Measurements from ENCODE around the gene COBL. TPM values are rescaled to one million over a fixed set of nuclear protein-coding genes. Genes with fewer than 3 reads are reported as not detected.

COBL gene
- total RNA-seq, 1 donor from 2014 or later, result 91.2 TPM

DNA sequence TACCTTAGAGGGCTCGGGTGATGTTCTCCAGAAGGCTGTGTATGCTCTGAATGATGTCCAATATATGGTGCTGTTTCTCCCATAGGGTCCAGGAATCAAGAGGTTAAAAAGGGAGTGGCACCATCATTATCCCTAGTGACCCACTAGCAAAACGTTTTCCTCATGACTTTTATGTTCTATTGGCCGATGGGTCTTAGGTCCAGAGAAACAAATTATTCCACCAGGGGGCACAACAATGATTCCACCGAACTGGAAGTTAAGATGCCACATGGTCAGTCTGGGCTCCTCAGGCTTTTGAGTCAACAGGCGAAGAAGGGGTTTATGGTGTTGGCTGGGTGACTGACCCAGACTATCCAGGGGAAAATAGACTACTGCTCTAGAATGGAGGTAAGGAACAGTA is 256.1 kb downstream of the COBL start:
- intact Hi-C loops (cut with micrococcal nuclease), result loop anchor here (10.0 kb wide), 1 partner anchor 376 kb away; no protein-coding TSS in a partner anchor

DNA sequence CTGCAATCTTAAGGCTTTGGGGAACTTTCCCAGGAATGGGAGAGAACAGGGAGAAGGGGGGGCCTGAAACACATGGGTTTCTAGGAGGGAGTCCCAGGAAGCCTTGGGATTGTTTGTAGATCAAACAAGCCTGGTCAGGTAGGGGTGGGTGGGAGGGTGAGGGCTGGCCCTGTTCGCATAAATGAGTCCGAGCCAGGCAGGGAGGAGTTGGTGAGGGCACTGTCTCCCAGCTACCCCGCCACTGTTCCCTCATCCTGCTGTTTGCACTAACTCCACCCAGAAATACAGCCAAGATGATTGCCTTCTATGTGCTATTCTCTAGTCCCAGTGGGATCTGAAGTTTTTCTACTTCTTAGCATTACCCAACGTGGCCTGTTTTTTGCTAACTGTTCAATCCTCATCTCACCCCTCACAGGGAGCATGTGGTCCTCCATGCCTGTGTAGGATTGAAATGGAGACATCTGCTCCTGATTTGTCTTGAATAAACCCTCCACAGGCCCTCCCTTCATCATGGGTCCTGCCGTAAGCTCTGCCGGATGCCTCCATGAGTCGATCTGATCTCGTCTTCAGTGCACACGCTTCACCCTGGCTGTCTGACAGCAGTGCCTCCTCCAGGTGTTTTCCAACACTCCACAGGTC is 257.0 kb downstream of the COBL start:
- no peak for ATAC-seq
- DNase-seq, result no peak
- intact Hi-C loops (cut with micrococcal nuclease), result loop anchor here (10.0 kb wide), 1 partner anchor 375 kb away; no protein-coding TSS in a partner anchor

More for the DNA sequence above, 256.1 kb downstream of the COBL start:
- no peak for ATAC-seq
- DNase-seq, result no peak

DNA sequence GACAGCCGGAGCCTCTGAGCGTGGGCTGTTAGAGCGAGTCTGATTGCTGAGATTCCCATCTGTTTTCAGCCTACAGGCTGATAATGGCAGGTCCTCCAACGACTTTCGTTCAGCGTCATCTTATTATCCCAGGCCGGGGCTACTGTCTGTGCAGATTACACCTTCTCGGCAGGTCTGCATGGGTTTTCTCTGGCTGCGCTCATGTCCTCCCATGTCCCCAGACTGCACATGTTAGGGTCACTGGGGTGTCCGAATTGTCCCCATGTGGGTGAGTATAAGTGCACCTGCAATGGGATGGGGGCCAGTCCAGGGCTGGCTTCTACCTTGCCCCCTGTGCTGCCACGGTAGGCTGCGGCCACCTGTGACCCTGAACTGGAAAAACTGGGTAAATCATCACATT is 257.8 kb downstream of the COBL start:
- ATAC-seq, result no peak
- DNase-seq, result no peak
- intact Hi-C loops (cut with micrococcal nuclease), result no loop called here

DNA sequence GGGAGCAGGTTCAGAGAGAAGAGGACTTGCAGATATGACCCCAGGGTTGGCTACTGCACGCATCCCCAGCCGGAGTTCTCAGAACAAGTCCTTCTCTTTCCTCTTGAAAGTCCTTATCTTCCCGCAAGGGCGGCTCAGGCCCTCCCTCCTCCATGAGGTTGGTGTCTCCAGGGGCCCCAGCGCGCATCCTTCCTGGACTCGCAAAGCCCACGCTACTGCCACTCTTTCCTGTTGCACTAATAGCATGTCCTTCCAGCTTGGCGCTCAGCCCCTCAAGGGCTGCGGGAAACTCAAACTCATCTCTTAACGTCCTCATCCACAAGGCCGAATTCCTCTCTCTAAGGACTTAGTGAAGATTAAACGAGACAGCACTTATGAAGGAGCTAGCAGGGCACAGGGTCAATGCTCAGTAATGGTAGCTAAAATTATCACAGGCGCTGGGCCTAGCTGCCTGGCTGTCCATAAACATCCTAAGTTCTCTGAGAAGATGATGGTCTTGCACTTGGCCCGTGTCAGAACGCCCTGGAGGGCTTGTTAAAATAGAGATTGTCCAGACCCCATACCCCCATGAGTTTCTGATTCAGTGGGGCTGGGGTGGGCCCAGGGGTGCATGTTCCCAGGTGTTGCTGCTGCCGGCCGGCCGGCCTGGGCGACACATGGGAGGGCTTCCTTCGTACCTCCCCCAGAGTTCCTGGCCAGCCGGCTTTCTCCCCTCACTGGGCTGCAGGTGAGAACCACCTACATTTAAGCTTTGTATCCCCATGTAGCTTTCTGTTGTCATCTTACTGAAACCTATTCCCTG is 261.4 kb downstream of the COBL start:
- no peak for DNase-seq
- ATAC-seq, result peak; percentile 49

DNA sequence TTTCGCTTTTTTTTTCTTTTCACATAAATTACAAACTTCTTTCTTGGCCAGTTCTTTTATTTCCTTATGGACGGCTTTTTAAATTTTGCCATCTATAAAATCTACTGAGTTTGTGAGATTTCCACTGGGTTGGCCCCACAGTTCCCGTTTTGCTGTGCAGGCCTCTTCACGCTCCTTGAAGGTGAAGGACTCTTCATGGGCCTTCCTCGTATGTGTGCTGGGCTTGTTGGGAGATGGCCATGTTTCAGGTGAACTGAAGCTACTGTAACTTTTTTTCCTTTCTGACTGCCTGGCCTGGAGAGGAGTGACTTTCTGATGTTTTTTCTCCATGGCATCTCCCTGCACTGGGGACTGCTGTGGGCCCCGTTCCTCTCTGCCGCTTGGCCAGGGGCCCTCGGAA is 262.4 kb downstream of the COBL start:
- no peak for DNase-seq
- ATAC-seq, result no peak
- intact Hi-C loops (cut with micrococcal nuclease), result no loop called here

More for the DNA sequence above, 261.4 kb downstream of the COBL start:
- intact Hi-C loops (cut with micrococcal nuclease), result no loop called here

DNA sequence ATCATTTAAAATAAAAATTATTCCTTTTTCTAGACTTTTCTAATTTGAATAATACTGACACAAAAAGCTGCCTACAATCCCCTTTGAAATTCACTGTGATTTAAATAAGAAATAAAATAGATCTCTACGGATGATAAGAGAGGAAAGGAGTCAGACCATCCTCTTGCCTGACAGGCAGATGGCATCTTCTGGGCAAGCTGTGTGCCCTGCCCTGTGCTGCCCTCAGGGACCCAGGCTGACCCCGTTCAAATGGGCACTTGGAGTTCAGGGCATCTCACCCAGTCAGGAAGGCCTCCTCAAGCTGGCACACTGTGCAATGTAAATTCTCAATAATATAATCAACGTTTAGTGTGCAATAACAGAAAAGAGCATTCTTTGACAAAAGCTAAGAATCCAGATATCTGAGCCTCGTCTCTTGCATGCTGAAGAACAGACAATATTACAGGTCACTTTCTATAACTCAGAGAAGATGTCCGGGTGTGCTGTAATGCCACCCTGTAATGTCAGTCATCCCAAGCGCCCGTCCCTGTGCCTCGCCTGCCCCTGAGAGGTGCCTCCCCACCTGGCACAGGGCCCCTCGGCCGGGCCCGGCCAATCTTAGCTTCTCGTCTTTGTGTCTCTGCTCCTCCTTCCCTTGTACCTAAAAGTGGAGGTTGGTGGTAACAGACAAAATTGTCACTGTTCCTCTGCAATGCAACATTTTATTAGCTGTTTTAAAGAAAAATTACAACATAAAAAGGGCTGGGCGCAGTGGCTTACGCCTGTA is 263.3 kb downstream of the COBL start:
- DNase-seq, result no peak
- no peak for ATAC-seq
- intact Hi-C loops (cut with micrococcal nuclease), result no loop called here

DNA sequence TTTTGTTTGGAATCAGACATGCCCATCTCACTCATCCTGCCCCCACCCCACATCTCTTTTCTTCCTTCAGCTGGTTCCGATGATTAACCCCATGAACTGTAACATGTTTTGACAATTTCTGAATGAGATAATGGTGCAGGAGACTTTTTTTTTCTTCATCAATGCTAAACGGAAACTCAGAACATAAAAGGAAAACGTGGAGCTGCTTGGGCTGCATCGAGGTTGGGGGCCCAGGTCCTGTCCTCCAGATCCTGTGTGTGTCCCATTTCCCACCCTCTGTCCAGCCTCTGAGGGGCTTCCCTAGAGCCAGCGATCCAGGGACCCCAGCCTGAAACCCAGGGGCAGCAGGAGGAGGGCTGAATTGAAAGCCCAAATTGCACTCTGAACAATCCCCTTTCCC is 270.1 kb downstream of the COBL start:
- ATAC-seq, result no peak

DNA sequence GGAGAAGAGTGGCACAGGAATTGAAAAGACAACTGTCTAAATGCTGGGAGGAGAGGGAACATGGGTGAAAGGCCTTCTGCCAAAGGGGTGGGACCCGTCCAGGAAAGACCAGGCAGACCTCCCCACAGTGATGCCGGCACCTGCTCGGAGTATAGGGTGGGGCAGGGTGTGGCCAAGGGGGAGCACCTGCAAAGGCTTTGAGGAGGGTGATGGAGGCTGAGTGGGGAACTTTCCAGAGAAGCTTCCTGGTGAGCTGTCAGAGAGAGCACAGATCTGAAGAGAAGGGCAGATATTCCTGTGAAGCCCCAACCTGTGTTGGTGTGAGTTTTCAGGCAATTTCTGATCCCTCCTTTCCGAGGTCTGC is 270.5 kb downstream of the COBL start:
- DNase-seq (no peak), ATAC-seq (no peak)
- intact Hi-C loops (cut with micrococcal nuclease), result no loop called here

More for the DNA sequence above, 270.1 kb downstream of the COBL start:
- no peak for DNase-seq
- intact Hi-C loops (cut with micrococcal nuclease), result no loop called here

DNA sequence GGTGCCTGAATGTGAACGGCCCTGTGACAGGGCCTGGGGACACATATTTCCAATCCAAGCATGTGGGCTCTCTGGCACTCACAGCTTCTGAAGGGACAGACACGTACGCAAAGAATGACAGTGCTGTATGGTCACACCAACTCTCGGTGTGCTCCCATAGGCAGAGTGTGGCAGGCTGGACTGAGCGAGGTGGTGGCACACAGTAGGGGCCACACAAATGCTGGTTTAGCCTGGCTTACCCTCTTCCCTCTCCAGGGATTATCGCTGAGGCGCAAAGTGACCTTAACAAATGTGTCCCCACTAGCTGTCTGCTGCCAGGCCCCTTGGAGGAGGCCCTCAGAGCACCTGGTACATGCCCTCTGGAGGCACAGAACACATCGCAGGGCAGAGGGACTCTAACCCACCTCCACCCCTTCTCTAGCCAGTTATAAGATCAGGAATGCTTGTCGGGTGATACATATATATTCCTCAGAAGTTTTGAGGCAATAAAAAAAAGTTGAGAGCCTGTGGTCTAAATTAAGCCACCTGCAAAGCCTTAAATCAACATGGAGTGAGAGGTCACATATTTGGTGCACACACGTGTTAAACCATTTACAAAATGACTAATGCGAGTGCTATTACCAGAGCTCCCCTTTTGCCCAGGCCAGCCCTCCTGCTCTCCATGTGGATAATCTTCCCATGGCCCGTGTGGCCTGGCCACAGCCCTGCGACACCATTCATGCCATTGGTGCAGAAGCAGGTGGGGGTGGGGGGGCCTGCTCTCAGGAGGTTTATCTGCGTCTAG is 271.1 kb downstream of the COBL start:
- intact Hi-C loops (cut with micrococcal nuclease), result no loop called here
- ATAC-seq, result no peak
- DNase-seq, result no peak

DNA sequence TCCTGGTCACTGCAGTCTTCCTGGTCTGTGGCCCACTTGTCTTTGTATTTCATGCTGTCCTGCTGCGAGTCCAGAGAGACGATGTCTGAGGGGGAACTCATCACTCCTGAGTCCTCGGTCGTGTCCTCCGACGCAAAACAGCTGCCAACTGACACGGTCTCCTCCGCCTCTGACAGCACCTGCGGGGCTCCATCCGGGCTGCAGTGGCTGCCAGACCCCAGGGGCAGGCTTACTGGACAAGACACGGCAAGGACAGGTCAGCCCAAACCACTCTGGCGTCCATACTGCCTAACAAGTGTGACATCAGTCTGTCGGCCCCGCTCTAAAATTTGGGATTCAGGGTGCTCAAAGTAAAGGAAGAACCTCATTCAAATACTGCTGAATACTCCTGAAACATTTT is 273.1 kb downstream of the COBL start:
- intact Hi-C loops (cut with micrococcal nuclease), result no loop called here
- ATAC-seq (no peak), DNase-seq (no peak)

DNA sequence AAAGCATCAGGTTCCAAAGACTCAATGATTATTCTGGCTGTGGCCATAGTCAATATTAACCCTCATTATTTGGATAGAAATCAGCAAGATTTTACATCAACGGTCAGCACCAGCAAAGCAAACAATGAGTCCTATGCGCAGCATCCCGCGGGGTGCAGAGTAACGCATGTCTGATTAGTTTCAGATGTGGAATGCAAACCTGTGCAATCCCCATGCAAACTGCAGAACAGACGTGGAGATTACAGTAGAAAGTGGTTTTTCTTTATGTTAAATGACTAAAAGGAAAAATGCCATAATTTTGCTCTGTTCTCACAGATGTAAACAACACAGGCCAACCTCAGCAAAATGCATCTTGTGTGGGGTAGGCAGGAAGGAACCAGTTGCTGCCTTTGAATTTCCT is 275.8 kb downstream of the COBL start:
- DNase-seq (no peak), ATAC-seq (no peak)
- intact Hi-C loops (cut with micrococcal nuclease), result no loop called here

DNA sequence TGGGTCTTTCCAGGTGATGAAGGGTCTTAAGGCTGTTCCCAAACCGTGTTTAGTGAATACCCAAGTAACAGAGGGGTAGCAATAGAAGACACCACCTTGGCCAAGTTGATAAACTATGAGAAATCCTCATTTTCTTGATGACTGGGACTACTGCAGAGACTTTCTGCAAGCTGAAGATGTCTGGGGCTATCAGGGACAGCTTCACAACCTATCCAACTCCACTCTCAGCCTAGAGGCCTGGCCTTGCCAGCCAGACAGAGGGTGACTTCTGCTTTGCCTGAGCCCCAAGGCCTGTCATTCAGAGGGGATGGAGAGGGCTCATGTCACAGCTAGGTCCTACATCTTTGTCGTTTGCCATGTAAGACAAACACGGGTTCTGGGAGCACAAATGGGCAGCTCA is 278.0 kb downstream of the COBL start:
- DNase-seq (no peak), ATAC-seq (no peak)
- intact Hi-C loops (cut with micrococcal nuclease), result no loop called here

DNA sequence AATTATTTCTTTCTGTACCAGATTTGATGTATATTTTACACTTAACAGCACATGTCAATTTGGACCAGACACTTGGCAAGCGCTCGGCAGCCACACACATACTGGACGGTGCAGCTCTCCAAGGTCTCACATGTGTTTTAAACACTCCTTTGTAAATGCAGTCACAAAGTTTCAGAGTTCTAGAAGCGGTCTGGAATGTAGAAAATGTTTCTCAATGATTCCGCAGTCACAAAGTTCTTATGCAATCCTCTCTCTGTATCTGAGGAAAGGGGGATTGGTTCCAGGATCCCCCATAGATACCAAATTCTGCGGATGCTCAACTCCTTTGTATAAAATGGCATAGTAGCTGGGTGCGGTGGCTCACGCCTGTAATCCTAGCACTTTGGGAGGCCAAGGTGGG is 280.9 kb downstream of the COBL start:
- no peak for ATAC-seq
- intact Hi-C loops (cut with micrococcal nuclease), result no loop called here
- no peak for DNase-seq

DNA sequence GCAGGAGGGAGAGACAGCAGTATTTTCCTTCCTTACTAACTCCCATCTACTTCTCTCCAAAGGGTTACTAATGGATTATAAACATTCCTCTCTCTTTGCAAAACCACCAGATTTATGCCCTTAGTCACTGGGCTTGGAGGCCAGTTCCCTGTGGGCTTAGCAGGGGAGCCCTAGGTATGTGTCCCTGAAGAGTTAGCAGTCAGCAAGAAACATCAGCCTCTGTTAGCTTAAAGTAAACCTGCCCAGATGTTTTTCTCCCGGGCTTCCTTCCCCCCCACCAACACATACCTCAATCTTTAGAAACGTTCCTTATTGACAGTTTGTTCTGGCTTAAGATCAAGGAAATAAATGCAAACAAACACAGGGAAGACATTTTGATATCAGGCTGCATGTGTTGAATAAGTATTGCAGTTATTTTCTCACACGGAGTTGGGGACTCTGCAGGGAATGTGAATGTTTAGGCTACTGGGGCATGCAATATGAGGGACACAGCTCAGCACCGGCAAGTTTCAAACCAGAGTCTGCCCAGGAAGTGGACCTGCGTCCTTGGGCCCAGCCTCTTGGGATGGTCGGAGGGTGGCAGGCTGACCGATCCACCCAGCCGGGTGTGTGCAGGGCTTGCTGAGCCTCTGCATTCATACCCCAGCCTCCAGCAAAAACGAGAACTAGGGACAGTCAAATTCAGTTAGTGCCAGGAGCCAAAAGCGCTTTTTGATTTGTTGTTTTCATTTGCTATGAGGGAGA is 281.9 kb downstream of the COBL start:
- DNase-seq (no peak), ATAC-seq (no peak)
- intact Hi-C loops (cut with micrococcal nuclease), result no loop called here

DNA sequence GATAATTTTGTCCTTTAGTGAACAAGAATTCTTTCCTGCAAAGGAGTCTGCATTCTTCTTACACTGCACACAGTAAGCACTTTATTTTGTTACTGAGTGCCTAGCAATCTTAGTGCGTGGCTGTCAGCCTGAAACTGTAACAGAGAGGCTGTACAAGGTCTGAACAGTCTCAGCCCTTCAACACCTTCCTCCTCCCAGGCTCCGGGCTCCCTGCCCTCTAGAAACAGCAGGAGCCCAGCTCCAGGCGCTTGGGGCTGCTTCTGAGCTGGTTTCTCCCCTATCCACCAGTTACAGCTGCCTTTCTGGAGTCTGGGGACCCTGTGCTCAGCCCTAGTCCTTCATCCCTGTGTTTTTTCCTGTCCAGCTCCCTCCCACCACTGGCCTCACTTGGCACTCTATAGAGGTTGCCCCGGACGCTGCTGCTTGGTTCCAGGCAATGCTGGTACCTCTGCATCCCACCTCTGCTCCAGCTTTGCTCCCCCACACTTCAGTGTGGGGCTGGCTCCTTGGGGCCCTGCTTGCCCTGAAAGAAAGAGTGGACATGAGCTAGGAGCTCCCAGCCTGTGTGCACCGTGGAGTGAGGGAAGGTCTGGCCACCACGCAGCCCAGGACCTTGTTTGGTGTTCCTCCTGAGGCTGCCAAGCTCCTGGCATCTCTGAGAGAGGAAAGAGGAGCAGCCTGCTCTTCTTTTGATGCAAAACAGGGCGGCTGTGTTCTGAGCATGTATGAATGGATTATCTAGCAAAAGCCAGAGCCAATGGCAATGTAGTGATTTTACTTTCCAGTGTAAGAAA is 282.7 kb downstream of the COBL start:
- DNase-seq (peak; percentile 45), ATAC-seq (peak; percentile 88)
- intact Hi-C loops (cut with micrococcal nuclease), result no loop called here

DNA sequence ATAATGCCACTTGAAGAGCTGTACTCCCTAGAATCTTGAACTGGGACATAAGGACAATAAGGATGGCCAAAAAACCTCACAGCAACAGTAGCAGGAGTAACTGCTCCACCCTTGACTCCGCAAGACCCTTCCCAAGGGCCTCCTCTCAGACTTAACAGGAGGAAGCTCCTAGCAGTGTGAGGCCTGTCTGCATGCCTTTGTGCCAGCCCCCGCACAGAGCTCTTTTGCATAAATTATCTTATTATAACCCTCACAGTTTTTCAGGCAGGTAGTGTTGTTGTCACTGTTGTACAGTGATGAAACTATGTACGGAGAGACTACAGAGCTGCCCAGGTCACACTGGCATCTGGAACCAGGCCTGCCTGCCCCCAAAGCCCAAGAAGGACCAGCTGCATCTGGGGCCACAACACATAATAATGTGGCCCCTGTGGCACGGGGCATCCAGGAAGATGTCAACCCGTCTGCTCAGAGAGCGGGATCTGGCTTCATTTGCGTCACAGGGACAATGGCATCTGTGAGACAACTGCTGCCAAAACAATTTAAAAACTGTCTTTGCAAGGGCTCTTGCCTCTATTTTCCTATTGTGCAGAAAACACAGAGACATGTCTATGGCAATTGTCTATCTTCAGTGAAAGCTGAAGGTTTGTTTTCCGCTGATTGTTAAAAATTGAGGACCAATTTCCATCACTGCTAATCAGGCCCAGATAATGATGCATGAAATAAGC is 284.7 kb downstream of the COBL start:
- ATAC-seq (no peak), DNase-seq (no peak)
- intact Hi-C loops (cut with micrococcal nuclease), result no loop called here

DNA sequence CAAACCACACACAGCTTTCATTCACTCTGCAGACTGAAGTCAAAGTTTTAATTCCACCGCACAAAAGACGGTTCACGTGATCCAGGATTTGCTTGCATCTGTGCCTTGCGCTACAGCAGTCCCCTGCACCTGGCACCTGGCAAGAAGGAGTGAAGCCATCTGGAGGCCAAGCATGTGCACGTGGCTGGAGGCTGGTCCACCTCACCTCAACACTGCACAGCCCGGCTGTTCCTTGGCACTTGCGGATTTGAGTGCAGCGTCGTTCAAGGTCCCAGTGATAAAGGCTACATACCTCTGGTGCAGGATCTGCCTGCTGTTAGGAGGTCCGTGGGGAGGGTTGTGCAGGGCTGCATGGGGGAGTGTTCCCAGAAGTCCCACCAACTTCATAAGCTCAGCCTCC is 285.4 kb downstream of the COBL start:
- intact Hi-C loops (cut with micrococcal nuclease), result no loop called here
- ATAC-seq, result no peak
- DNase-seq, result no peak

Data from left ventricle myocardium superior (tissue), 1 donor.